Omental fat pad (tissue), 4 donors: ENCODE data around the gene TRAPPC2L. TPM values are rescaled to one million over a fixed set of nuclear protein-coding genes. Genes with fewer than 3 reads are reported as not detected.
"Not testable (repeated sequence)": the region's sequence is repeated elsewhere in the genome, so short reads cannot be mapped to it uniquely, and the experiment has no call there.

Source experiments
- ATAC-seq: fragments of 150-250 bp; one replicate; pipeline ENCODE4 v1.9.1; 2016; ENCODE audit warnings: mild to moderate bottlenecking, moderate library complexity; ENCODE audit not compliant: low FRiP score
- DNase-seq: peaks from one replicate; pipeline ENCODE4 v3.0.0-alpha.2; 2019; ENCODE audit warnings: low spot score
- CTCF ChIP-seq, 3 donors: fragments of 450-650 bp; IDR thresholded peaks; one replicate each; pipeline ENCODE4 v1.5.1; 2016 to 2017; ENCODE audit warnings: antibody characterized with exemption in 3 of 3, mild to moderate bottlenecking in 3 of 3, moderate library complexity in 2 of 3
- total RNA-seq, 4 donors: library from RNA; depleted of rRNA; stranded (reverse); fragments of >200 nt; gene quantifications; one replicate each; pipeline ENCODE4 v1.1.0, GENCODE V29; 2016

The TRAPPC2L gene
- total RNA-seq, 4 donors from 2014 or later, result 25.3 to 49.4 (median 39.7) TPM

GRCh38 chr16:88893127-88893968 is 36.4 kb downstream of the TRAPPC2L start:
- DNase-seq (no peak), ATAC-seq (no peak)
- no peak for TF ChIP-seq CTCF (IDR thresholded peaks at IDR 0.05)

- ATAC-seq, DNase-seq: not testable (repeated sequence)
These were observed 37.3 kb downstream of the TRAPPC2L start for GRCh38 chr16:88894266-88894665.

GRCh38 chr16:88894681-88895300 is 37.9 kb downstream of the TRAPPC2L start:
- DNase-seq (no peak), ATAC-seq (no peak)
- no peak for TF ChIP-seq CTCF (IDR thresholded peaks at IDR 0.05)

- no peak for TF ChIP-seq CTCF (IDR thresholded peaks at IDR 0.05)
- no peak for DNase-seq
- no peak for ATAC-seq
These were observed 38.4 kb downstream of the TRAPPC2L start for GRCh38 chr16:88895335-88895734.

- TF ChIP-seq CTCF (IDR thresholded peaks at IDR 0.05), result no peak
- no peak for ATAC-seq
- DNase-seq, result no peak
These were observed 39.5 kb downstream of the TRAPPC2L start for GRCh38 chr16:88896238-88897070.

- no peak for TF ChIP-seq CTCF (IDR thresholded peaks at IDR 0.05)
- DNase-seq, result no peak
- no peak for ATAC-seq
These were observed 40.9 kb downstream of the TRAPPC2L start for GRCh38 chr16:88897696-88898425.
